Endodermal cell (in vitro differentiated cells): ENCODE measurements around the gene GPRASP1. TPM values are rescaled to one million over a fixed set of nuclear protein-coding genes. Genes with fewer than 3 reads are reported as not detected.
"Not testable (repeated sequence)": the region's sequence is repeated elsewhere in the genome, so short reads cannot be mapped to it uniquely, and the experiment has no call there.

Source experiments
- DNase-seq: peaks from one replicate; pipeline ENCODE4 v3.0.0-alpha.2; 2017
- H3K27ac ChIP-seq: 2 replicates; pipeline ENCODE4 v1.5.1; 2013; ENCODE audit warnings: mild to moderate bottlenecking, low read depth, low read length, moderate library complexity
- H3K27me3 ChIP-seq: 2 replicates; pipeline ENCODE4 v1.6.1; 2013; ENCODE audit warnings: mild to moderate bottlenecking, low read length, moderate library complexity; ENCODE audit not compliant: insufficient read depth, control insufficient read depth, poor library complexity, severe bottlenecking
- H3K36me3 ChIP-seq: 2 replicates; pipeline ENCODE4 v1.7.0; 2013; ENCODE audit warnings: mild to moderate bottlenecking, low read length, moderate library complexity; ENCODE audit not compliant: control insufficient read depth, insufficient read depth
- H3K4me1 ChIP-seq: one replicate; pipeline ENCODE4 v1.7.0; 2013; ENCODE audit warnings: low read length; ENCODE audit not compliant: control insufficient read depth, insufficient read depth
- H3K4me3 ChIP-seq: 2 replicates; pipeline ENCODE4 v1.5.1; 2013; ENCODE audit warnings: mild to moderate bottlenecking, low read length, moderate library complexity
- H3K9ac ChIP-seq: 2 replicates; pipeline ENCODE4 v1.6.1; 2013; ENCODE audit warnings: mild to moderate bottlenecking, low read length, moderate library complexity; ENCODE audit not compliant: poor library complexity, severe bottlenecking; ENCODE audit errors: extremely low read depth
- H3K9me3 ChIP-seq: 2 replicates; pipeline ENCODE4 v1.6.1; 2013; ENCODE audit warnings: mild to moderate bottlenecking, low read length, moderate library complexity; ENCODE audit not compliant: control insufficient read depth
- H3K27ac Mint-ChIP-seq: 2 replicates; pipeline ENCODE4 v1.8.0; 2020; ENCODE audit warnings: mixed read lengths
- H3K27me3 Mint-ChIP-seq: 2 replicates; pipeline ENCODE4 v1.8.0; 2021; ENCODE audit warnings: mild to moderate bottlenecking, mixed read lengths; ENCODE audit not compliant: insufficient read depth
- H3K36me3 Mint-ChIP-seq: 2 replicates; pipeline ENCODE4 v1.8.0; 2020; ENCODE audit warnings: low read depth, mixed read lengths
- H3K4me1 Mint-ChIP-seq: 2 replicates; pipeline ENCODE4 v1.8.0; 2020; ENCODE audit warnings: mixed read lengths
- H3K4me3 Mint-ChIP-seq: 2 replicates; pipeline ENCODE4 v1.8.0; 2020; ENCODE audit warnings: mild to moderate bottlenecking, moderate library complexity, mixed read lengths
- H3K9me3 Mint-ChIP-seq: 2 replicates; pipeline ENCODE4 v1.8.0; 2020; ENCODE audit warnings: mild to moderate bottlenecking, mixed read lengths
- CTCF ChIP-seq: fragments of 200-600 bp; sonication (generic); conservative IDR thresholded peaks from 2 replicates; pipeline ENCODE4 v1.5.0; 2021; ENCODE audit warnings: antibody characterized with exemption, mild to moderate bottlenecking
- WGBS, 2 experiments: methylation state at CpG; one replicate each; pipeline versions ENCODE4 v1.1.5 to v1.1.7; 2013; ENCODE audit warnings: missing lambda C conversion rate in 2 of 2, mixed read lengths in 1 of 2; ENCODE audit not compliant: insufficient coverage in 1 of 2, insufficient read length in 1 of 2; 5-methylcytosine and 5-hydroxymethylcytosine counted together
- total RNA-seq, 2 donors: library from RNA; stranded (reverse); fragmentation: NEBNext Ultra II Directional in 1 of 2; extraction: Animal tissue kit (Norgen Biotek cat#: 25700) in 1 of 2; gene quantifications; 2 replicates in 1 of 2; 3 replicates in 1 of 2; pipeline ENCODE4 v1.2.1, GENCODE V29; 2021

GPRASP1 gene
- total RNA-seq, 2 donors from 2014 or later: 2.9 to 3.7 TPM

DNA sequence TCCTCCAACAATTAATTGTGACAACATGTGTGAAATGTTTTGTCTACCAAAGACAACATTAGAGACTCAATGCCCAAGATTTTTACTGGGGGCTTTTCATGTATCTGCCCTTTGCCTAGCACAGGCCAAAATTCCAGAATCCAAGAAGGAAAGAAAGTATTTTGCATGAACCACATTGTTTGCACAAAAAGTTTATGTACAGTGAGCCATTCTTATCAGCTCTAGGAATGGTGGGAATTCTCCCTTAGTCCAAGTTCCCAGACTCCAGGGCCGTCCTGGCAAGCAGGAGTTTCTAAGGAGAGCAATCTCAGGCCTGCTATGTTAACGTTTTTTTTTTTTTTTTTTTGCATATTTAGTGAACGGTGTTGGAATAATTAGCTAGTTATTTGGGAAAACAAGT, 21.6 kb downstream of the GPRASP1 start:
- H3K36me3 Mint-ChIP-seq: peaks cover 6% of the 10 kb centered on the region
- no peak for TF ChIP-seq CTCF
- DNase-seq: no peak

DNA sequence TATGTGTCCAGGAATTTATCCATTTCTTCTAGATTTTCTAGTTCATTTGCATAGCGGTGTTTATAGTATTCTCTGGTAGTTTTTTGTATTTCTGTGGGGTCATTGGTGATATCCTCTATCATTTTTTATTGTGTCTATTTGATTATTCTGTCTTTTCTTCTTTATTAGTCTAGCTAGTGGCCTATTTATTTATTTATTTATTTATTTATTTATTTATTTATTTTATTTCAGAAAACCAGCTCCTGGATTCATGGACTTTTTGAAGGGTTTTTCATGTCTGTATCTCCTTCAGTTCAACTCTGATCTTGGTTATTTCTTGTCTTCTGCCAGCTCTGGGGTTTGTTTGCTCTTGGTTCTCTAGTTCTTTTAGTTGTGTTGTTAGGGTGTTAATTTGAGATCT, 26.2 kb downstream of the GPRASP1 start:
- H3K9ac ChIP-seq, H3K4me1 ChIP-seq, H3K9me3 ChIP-seq, H3K4me1 Mint-ChIP-seq, H3K27ac Mint-ChIP-seq, H3K36me3 Mint-ChIP-seq, H3K4me3 Mint-ChIP-seq, H3K36me3 ChIP-seq, H3K27me3 ChIP-seq, H3K27ac ChIP-seq, DNase-seq, H3K27me3 Mint-ChIP-seq, H3K4me3 ChIP-seq: not testable (repeated sequence)
- peaks cover 60% of the 10 kb centered on the region for H3K9me3 Mint-ChIP-seq
- no CpG with 5 or more reads among the region's 1 CpG for WGBS, 2 experiments

More for the DNA sequence above, 21.6 kb downstream of the GPRASP1 start:
- H3K4me3 ChIP-seq: no peak overlapping the region
- Mint-ChIP-seq H3K27me3 (no peaks in the 10 kb centered on the region), H3K4me1 (no peaks in the 10 kb centered on the region), H3K4me3 (no peak overlapping the region), H3K27ac (no peak overlapping the region), H3K9me3 (peaks cover 56% of the 10 kb centered on the region)
- H3K36me3 ChIP-seq: no peaks in the 10 kb centered on the region
- H3K9me3 ChIP-seq: no peaks in the 10 kb centered on the region
- H3K27ac ChIP-seq: no peak overlapping the region
- no peak overlapping the region for H3K9ac ChIP-seq
- WGBS, 2 experiments: 86% methylated on average over 1 of the region's 3 CpGs; no CpG with 5 or more reads in 1 of the 2 experiments
- H3K4me1 ChIP-seq: no peaks in the 10 kb centered on the region
- H3K27me3 ChIP-seq: no peaks in the 10 kb centered on the region

GRCh38 chrX:102684772-102685520, 33.7 kb downstream of the GPRASP1 start:
- Histone ChIP-seq H3K27ac (no peak overlapping the region), H3K4me3 (no peak overlapping the region), H3K9ac (no peak overlapping the region), H3K36me3 (no peaks in the 10 kb centered on the region), H3K4me1 (no peaks in the 10 kb centered on the region), H3K27me3 (no peaks in the 10 kb centered on the region), H3K9me3 (peaks cover 5% of the 10 kb centered on the region)
- Mint-ChIP-seq H3K9me3 (peaks cover 66% of the 10 kb centered on the region), H3K4me1 (no peaks in the 10 kb centered on the region), H3K27ac (no peak overlapping the region), H3K27me3 (no peaks in the 10 kb centered on the region), H3K4me3 (no peak overlapping the region), H3K36me3 (peaks cover 8% of the 10 kb centered on the region)
- no peak for TF ChIP-seq CTCF
- 75% methylated on average over 2 of the region's 2 CpGs; no CpG with 5 or more reads in 1 of the 2 experiments for WGBS, 2 experiments
- no peak for DNase-seq
